22Rv1 (cell line): ENCODE measurements around the gene C2CD3.

Experiments used
- H3K27ac ChIP-seq: fragments of 450-650 bp; 2 replicates; pipeline ENCODE4 v1.5.1; 2017
- ZFX ChIP-seq: fragments of 450-650 bp; IDR thresholded peaks from 2 replicates; pipeline ENCODE4 v1.6.1; 2017; ENCODE audit warnings: antibody characterized with exemption, borderline replicate concordance
- TF ChIP-seq, protein P1 (sequence below): fragments of 450-650 bp; IDR thresholded peaks from 2 replicates; pipeline ENCODE4 v1.5.1; 2017; ENCODE audit warnings: mild to moderate bottlenecking

C2CD3 gene

GRCh38 chr11:74004046-74004695, 166.6 kb downstream of the C2CD3 start:
- H3K27ac ChIP-seq = no peak overlapping the region
- TF ChIP-seq ZFX = no peak
- TF ChIP-seq, protein P1, sequence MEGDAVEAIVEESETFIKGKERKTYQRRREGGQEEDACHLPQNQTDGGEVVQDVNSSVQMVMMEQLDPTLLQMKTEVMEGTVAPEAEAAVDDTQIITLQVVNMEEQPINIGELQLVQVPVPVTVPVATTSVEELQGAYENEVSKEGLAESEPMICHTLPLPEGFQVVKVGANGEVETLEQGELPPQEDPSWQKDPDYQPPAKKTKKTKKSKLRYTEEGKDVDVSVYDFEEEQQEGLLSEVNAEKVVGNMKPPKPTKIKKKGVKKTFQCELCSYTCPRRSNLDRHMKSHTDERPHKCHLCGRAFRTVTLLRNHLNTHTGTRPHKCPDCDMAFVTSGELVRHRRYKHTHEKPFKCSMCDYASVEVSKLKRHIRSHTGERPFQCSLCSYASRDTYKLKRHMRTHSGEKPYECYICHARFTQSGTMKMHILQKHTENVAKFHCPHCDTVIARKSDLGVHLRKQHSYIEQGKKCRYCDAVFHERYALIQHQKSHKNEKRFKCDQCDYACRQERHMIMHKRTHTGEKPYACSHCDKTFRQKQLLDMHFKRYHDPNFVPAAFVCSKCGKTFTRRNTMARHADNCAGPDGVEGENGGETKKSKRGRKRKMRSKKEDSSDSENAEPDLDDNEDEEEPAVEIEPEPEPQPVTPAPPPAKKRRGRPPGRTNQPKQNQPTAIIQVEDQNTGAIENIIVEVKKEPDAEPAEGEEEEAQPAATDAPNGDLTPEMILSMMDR = no peak

DNA sequence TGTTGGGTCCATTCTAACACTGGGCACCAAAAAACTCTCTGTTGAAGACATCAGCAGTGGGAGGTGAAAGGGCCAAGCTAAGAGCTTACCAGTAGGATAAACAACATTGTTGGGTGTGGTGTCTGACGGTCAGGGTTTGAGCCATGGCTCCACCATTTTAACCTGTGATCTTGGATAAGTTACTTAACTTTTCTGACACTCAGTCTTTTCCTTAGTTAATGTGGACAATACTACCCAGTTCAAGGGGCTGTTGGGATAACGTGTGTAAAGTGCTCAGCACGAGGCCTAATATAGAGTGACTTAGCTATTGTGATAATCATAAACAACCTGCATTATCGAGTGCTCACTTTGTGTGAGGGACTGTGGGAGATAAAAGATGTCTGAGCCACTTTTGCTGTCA, 168.0 kb downstream of the C2CD3 start:
- no peak overlapping the region for H3K27ac ChIP-seq
- TF ChIP-seq, protein P1 = no peak
- no peak for TF ChIP-seq ZFX

GRCh38 chr11:74001822-74002286, 168.9 kb downstream of the C2CD3 start:
- TF ChIP-seq ZFX = no peak
- TF ChIP-seq, protein P1 = no peak
- H3K27ac ChIP-seq = no peak overlapping the region

DNA sequence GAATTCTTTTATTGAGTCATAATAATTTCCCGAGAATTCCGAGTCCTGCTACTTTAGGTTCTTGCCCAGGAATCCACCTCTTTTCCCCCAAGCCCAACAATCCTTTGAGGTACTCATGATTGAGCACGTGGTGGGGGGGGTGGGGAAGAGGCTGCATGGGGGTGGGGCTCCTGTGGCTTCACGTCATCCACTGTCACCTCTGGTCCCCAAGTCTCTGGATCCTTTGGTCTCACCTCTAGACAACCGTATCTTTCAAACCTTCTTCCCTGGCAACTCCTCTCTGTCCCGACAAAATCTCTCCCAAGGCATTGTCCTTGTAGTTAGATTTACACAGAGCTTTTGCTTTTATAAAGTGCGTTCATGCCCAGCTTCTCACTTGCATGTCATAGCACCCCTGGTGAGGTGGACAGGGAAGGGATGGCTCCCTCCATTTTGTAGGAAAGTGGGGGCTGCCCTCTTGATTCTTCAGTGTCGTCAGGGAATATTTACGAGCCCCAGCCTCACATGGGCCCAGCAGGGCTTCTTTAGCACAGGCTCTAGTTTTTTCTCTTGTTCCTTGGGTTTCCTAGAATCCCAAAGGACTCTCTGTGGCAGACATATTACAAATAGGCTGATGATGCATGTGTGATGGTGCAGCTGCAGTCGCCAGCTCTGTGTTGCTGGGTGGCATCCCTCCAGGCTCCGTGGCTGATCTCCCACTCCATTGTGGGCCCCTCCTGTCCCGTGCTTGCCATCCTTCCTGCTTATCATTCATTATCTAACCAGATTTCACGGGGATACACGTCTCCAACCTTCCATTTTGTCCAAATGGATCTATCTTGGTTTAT, 170.3 kb downstream of the C2CD3 start:
- TF ChIP-seq, protein P1 = no peak
- TF ChIP-seq ZFX = no peak
- H3K27ac ChIP-seq = no peak overlapping the region

DNA sequence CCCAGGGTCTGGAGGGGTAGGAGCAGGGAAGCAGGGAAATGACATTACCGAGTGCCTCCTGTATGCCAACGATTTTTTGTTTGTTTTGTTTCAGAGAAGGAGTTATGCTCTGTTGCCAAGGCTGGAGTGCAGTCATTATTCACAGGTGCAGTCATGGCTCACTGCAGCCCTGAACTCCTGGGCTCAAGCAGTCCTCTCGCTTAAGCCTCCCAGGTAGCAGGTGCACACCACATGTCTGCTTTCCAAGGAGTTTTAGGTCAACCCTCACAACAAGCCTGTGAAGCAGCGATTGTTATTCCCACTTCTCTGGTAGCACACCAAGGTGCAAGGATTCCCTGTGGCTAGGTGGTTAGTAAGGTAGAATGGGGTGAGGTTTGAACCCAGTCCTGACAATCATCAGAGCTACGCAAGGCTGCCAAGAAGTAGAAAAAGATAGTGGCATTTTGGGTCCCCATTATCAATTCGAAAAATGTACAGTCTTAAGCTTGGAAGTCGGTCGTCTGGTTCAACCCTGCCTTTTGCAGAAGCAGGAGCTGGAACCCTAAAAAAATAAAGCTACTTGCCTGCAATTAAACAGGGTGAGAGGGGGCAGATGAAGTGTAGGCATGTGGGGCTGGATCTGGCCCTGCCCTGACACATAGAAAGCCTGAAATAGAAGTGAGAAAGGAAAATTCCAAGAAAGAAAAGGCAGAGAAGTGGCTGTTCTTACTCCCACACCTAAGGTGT, 171.1 kb downstream of the C2CD3 start:
- TF ChIP-seq ZFX = no peak
- TF ChIP-seq, protein P1 = no peak
- no peak overlapping the region for H3K27ac ChIP-seq

DNA sequence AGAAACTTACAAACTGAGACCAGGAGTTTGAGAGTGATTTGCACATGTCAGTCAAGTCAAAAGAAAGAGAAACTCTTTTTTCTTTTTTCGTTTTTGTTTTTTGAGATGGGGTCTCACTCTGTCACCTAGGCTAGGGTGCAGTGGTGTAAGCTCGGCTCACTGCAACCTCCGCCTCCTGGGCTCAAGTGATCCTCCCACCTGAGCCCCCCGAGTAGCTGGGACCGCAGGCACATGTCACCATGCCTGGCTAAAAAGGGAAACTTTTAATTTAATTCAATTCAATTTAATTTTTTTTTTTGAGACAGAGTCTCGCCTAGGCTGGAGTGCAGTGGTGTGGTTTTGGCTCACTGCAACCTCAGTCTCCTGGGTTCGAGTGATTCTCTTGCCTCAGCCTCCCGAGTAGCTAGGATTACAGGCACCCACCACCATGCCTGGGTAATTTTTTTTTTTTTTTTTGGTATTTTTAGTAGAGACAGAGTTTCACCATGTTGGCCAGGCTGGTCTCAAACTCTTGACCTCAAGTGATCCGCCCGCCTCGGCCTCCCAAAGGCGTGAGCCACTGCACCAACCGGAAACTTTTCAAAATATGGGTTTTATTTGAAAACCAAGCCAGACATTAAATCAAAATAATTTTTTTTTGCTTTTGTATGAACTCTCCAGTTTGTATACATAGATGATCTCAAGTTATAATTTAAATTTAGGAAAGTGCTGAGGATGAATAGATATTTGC, 171.8 kb downstream of the C2CD3 start:
- no peak overlapping the region for H3K27ac ChIP-seq
- no peak for TF ChIP-seq ZFX
- TF ChIP-seq, protein P1 = no peak
